Glutamatergic neuron (in vitro differentiated cells): ENCODE measurements around the gene ZNF672. TPM values are rescaled to one million over a fixed set of nuclear protein-coding genes. Genes with fewer than 3 reads are reported as not detected.

Source experiments
- DNase-seq: peaks from one replicate; pipeline ENCODE4 v3.0.0; 2022
- H3K27ac Mint-ChIP-seq: one replicate; pipeline ENCODE4 v1.8.0; 2020; ENCODE audit warnings: mild to moderate bottlenecking, mixed read lengths, inconsistent platforms; ENCODE audit not compliant: unreplicated experiment
- H3K27me3 Mint-ChIP-seq: one replicate; pipeline ENCODE4 v1.8.0; 2020; ENCODE audit warnings: mild to moderate bottlenecking, moderate library complexity, mixed read lengths, inconsistent platforms; ENCODE audit not compliant: unreplicated experiment
- H3K36me3 Mint-ChIP-seq: one replicate; pipeline ENCODE4 v1.8.0; 2020; ENCODE audit warnings: mild to moderate bottlenecking, mixed read lengths, inconsistent platforms; ENCODE audit not compliant: unreplicated experiment
- H3K4me1 Mint-ChIP-seq: one replicate; pipeline ENCODE4 v1.8.0; 2020; ENCODE audit warnings: mild to moderate bottlenecking, low read depth, mixed read lengths, inconsistent platforms; ENCODE audit not compliant: unreplicated experiment
- H3K4me3 Mint-ChIP-seq: one replicate; pipeline ENCODE4 v1.8.0; 2020; ENCODE audit warnings: mild to moderate bottlenecking, mixed read lengths, inconsistent platforms; ENCODE audit not compliant: unreplicated experiment
- H3K9me3 Mint-ChIP-seq: one replicate; pipeline ENCODE4 v1.8.0; 2020; ENCODE audit warnings: mild to moderate bottlenecking, moderate library complexity, mixed read lengths, inconsistent platforms; ENCODE audit not compliant: unreplicated experiment
- total RNA-seq: library from RNA; stranded (reverse); fragmentation: NEBNext Ultra II Directional; extraction: Animal tissue kit (Norgen Biotek cat#: 25700); gene quantifications from one replicate; pipeline ENCODE4 v1.2.1, GENCODE V29; 2021; ENCODE audit not compliant: unreplicated experiment
- TF ChIP-seq, protein P1 (sequence below): fragments of 200-600 bp; sonication (generic); IDR thresholded peaks from one replicate; pipeline ENCODE4 v1.5.0; 2021; ENCODE audit not compliant: partially characterized antibody, unreplicated experiment

The ZNF672 gene
- total RNA-seq, 1 donor from 2014 or later = 30.5 TPM

DNA sequence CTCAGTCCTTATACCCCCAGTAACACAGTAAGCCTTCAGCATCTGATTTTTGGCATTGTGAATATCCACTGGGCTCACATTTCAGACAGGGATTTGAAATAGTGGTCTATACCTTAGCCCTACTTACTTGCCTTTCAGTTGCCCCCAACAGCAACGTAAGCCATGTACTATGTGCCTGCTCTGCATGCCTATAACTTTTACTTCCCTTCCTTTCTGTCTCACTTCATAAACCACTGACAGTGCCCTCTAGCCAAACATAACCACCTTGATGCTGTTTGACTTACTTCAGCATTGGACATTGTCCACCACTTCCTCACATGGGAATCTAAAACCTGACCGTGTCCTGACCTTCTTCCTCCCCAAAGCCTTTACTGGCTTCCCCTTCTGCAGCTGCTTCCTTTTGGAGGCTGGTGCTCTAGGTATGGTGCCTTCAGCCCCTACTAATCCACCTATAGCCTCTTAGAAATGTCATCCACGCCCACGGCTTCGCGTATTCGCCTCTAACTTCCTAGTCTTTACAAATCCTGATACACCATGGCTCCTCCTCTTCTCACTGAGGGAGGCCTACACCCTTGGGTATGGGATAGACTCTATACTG is 3.6 kb upstream of the ZNF672 start:
- Mint-ChIP-seq H3K4me3 (no peak overlapping the region), H3K4me1 (peaks cover 5% of the 10 kb centered on the region), H3K36me3 (no peaks in the 10 kb centered on the region), H3K9me3 (peaks cover 2% of the 10 kb centered on the region), H3K27me3 (no peaks in the 10 kb centered on the region), H3K27ac (no peak overlapping the region)
- DNase-seq = no peak
- TF ChIP-seq, protein P1, sequence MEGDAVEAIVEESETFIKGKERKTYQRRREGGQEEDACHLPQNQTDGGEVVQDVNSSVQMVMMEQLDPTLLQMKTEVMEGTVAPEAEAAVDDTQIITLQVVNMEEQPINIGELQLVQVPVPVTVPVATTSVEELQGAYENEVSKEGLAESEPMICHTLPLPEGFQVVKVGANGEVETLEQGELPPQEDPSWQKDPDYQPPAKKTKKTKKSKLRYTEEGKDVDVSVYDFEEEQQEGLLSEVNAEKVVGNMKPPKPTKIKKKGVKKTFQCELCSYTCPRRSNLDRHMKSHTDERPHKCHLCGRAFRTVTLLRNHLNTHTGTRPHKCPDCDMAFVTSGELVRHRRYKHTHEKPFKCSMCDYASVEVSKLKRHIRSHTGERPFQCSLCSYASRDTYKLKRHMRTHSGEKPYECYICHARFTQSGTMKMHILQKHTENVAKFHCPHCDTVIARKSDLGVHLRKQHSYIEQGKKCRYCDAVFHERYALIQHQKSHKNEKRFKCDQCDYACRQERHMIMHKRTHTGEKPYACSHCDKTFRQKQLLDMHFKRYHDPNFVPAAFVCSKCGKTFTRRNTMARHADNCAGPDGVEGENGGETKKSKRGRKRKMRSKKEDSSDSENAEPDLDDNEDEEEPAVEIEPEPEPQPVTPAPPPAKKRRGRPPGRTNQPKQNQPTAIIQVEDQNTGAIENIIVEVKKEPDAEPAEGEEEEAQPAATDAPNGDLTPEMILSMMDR = no peak

DNA sequence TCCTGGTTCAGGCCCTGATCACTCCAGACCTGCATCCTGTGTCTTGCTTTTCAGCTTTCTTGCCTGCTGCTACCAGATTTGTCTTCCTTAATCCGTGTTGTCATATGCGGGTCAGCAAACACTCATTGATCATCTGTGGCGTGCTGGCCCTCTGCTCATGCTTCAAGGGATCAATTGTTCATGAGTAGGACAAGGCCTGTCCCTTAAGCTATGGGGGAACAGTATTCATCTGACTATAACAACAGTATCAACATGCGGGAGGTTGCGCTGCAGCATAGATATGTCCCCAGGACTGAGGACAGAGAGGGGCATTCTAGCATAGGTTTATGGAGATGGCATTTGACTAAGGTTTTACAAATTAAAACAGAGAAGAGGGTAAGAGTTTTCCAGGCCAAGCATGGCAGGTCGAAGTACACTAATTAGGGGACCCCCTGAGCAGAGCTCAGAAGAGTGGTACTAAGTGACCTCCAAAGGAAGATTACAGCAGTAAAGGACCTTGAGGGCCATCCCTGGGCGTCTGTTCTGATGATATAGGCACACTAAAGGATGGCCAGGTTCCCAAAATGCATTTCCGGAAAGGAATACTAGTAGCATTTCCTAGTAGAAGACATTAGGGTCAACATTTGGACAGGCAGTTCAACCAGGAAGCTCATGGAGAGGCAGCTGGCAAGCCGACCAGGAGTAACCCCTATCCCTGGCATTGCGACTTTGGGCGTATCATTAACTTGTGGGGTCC is 811 bp upstream of the ZNF672 start:
- peak overlapping the region; percentile 49 for H3K27ac Mint-ChIP-seq

DNA sequence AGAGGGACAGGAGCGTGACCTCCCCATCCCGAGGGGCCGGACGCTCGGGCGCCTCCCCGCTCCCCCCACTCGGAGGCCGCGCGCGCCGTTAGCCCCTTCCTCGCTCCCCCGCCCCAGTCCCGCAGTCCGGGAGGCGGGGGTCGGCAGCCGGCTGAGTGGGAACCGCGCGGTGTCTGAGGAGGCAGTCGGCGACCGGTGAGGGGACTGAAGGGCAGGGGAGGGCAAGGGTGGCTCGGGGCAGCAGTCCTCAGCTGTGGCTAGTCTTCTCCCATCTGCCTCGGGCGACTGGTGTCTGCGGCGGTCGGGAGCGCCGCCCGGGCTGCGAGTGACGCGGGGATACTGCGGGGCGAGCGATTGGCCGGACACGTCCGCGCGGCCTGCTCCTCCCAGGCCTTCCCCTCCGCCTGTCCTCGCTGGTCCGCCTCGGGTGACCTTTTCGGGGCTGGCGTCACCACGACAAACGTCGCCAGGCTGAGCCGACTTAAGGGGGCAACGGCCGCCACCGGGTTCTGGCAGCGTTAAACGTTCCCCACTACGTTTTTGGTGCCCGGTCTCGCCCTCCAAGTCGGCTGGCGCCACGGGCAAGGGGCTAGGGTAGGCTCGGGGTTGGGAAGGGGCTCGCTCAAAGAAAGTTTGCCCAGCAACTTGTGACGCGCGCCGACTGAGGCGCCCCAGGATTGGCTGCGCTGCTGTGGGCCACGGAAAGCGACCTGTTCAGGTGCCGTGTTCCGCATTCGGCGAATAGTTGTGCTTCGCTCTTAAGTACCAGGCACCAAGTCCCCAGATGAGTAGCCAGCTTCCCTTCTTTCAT is 538 bp downstream of the ZNF672 start:
- peaks cover 5% of the 10 kb centered on the region for H3K4me1 Mint-ChIP-seq
- DNase-seq = peak; percentile 88
- H3K4me3 Mint-ChIP-seq = peak overlapping the region; percentile 91
- H3K27ac Mint-ChIP-seq = peak overlapping the region; percentile 88
- H3K27me3 Mint-ChIP-seq = no peaks in the 10 kb centered on the region
- H3K36me3 Mint-ChIP-seq = no peaks in the 10 kb centered on the region
- TF ChIP-seq, protein P1 = no peak
- H3K9me3 Mint-ChIP-seq = peaks cover 2% of the 10 kb centered on the region

More for the DNA sequence above, 811 bp upstream of the ZNF672 start:
- no peaks in the 10 kb centered on the region for H3K27me3 Mint-ChIP-seq
- peaks cover 2% of the 10 kb centered on the region for H3K4me1 Mint-ChIP-seq
- DNase-seq = no peak
- TF ChIP-seq, protein P1 = no peak
- no peaks in the 10 kb centered on the region for H3K36me3 Mint-ChIP-seq
- H3K9me3 Mint-ChIP-seq = peaks cover 2% of the 10 kb centered on the region
- no peak overlapping the region for H3K4me3 Mint-ChIP-seq

DNA sequence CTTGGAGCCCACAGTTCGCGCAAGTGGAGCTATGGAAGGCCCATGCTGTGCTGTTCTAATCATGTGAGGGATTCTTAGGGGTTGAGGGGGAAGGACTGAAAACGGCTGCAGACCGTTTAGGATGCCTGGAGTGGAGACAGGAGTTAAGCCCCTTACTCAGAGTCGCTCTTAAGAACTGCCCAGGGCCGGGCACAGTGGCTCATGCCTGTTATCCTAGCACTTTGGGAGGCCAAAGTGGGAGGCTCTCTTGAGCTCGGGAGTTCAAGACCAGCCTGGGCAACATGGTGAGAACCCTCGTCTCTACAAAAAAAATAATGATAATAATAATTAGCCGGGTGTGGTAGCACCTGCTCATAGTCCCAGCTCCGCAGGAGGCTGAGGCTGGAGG is 1.1 kb downstream of the ZNF672 start:
- H3K4me1 Mint-ChIP-seq = peaks cover 5% of the 10 kb centered on the region
- TF ChIP-seq, protein P1 = no peak
- DNase-seq = no peak
- peaks cover 2% of the 10 kb centered on the region for H3K9me3 Mint-ChIP-seq
- H3K36me3 Mint-ChIP-seq = no peaks in the 10 kb centered on the region
- no peaks in the 10 kb centered on the region for H3K27me3 Mint-ChIP-seq
- H3K4me3 Mint-ChIP-seq = peak overlapping the region; percentile 91
- H3K27ac Mint-ChIP-seq = peak overlapping the region; percentile 88
